Gastroesophageal sphincter (tissue), 4 donors: Measurements from ENCODE around the gene CLASRP. TPM values are rescaled to one million over a fixed set of nuclear protein-coding genes. Genes with fewer than 3 reads are reported as not detected.

ENCODE experiments used
- ATAC-seq: fragments of 150-250 bp; one replicate; pipeline ENCODE4 v1.9.1; 2016; ENCODE audit warnings: mild to moderate bottlenecking, moderate library complexity
- H3K27ac ChIP-seq, 4 donors: fragments of 200-600 bp; sonication (generic) in 3 of 4; 1 replicate in 3 of 4; 2 replicates in 1 of 4; pipeline ENCODE4 v1.5.1; 2016 to 2019
- H3K27me3 ChIP-seq: fragments of 200-600 bp; sonication (generic); one replicate; pipeline ENCODE4 v1.5.1; 2019
- H3K36me3 ChIP-seq, 2 donors: fragments of 200-600 bp; sonication (generic); one replicate each; pipeline ENCODE4 v1.5.1; 2019; ENCODE audit warnings: control low read depth in 1 of 2
- H3K4me1 ChIP-seq, 3 donors: fragments of 200-600 bp; sonication (generic); 1 replicate in 2 of 3; 2 replicates in 1 of 3; pipeline ENCODE4 v1.5.1; 2016 to 2019; ENCODE audit warnings: control low read depth in 2 of 3
- H3K4me3 ChIP-seq, 2 donors: fragments of 200-600 bp; sonication (generic); one replicate each; pipeline ENCODE4 v1.5.1; 2019; ENCODE audit warnings: mild to moderate bottlenecking in 1 of 2, moderate library complexity in 1 of 2
- H3K9me3 ChIP-seq, 3 donors: fragments of 200-600 bp; sonication (generic); one replicate each; pipeline ENCODE4 v1.5.1; 2017 to 2019; ENCODE audit warnings: control low read depth in 2 of 3
- CTCF ChIP-seq, 4 experiments: fragments of 200-600 bp in 2 of 4; fragments of 450-650 bp in 2 of 4; sonication (generic) in 1 of 4; IDR thresholded peaks; one replicate each; pipeline ENCODE4 v1.5.1; 2017 to 2019; ENCODE audit warnings: antibody characterized with exemption in 4 of 4, mild to moderate bottlenecking in 2 of 4, moderate library complexity in 2 of 4
- EP300 ChIP-seq: sonication (generic); formaldehyde crosslinking; IDR thresholded peaks from one replicate; pipeline ENCODE4 v1.6.1; 2017; ENCODE audit warnings: antibody characterized with exemption, mild to moderate bottlenecking
- POLR2A ChIP-seq, 2 donors: fragments of 450-650 bp; IDR thresholded peaks; one replicate each; pipeline ENCODE4 v1.6.1; 2017; ENCODE audit warnings: antibody characterized with exemption in 2 of 2, mild to moderate bottlenecking in 2 of 2, moderate library complexity in 1 of 2
- POLR2AphosphoS5 ChIP-seq: sonication (generic); formaldehyde crosslinking; IDR thresholded peaks from one replicate; pipeline ENCODE4 v1.6.1; 2017; ENCODE audit warnings: antibody characterized with exemption
- WGBS, 2 donors: methylation state at CpG; one replicate each; pipeline ENCODE4 v1.1.5; 2018; ENCODE audit warnings: low coverage in 1 of 2; 5-methylcytosine and 5-hydroxymethylcytosine counted together
- total RNA-seq, 4 donors: library from RNA; depleted of rRNA; stranded (reverse); fragments of >200 nt; gene quantifications; one replicate each; pipeline ENCODE4 v1.1.0, GENCODE V29; 2016

The CLASRP gene
- total RNA-seq, 4 donors from 2014 or later = 33.6 to 82.5 (median 54.7) TPM

DNA sequence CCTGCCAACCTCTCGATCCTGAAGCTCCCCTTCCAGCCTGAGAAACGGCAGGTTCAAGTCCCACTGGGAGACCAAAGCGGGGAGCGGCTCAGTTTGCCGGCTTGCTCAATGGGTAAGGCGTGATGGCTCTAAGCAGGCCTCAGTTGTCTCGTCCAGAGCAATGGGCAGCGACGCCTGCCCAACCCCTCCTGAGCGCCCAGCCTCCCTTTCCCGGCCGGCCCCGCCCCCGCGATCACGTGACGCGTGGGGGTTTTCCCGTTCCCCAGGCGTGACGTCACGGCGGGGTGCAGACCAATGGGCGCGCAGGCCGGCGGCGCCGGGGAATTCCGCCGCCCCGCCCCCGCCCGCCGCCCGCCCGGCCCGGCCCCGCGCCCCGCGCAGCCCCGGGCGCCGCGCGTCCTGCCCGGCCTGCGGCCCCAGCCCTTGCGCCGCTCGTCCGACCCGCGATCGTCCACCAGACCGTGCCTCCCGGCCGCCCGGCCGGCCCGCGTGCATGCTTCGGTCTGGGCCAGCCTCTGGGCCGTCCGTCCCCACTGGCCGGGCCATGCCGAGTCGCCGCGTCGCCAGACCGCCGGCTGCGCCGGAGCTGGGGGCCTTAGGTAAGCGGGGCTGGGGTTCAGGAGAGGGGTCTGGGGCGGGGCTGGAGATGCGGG is 37.6 kb upstream of the CLASRP start, which contains the start of gene RELB:
RELB (plus strand) TSS at position 378 of the 653 bp plus-strand sequence; CDS start at position 494, 116 bp downstream.
- Histone ChIP-seq H3K27ac (peak within 1 kb of the TSS; percentile 99 to 100 (median 100)), H3K4me3 (peak within 1 kb of the TSS; percentile 89 to 91), H3K9me3 (no peaks in the 10 kb centered on the region), H3K27me3 (no peaks in the 10 kb centered on the region), H3K36me3 (peaks cover 0 to 11% of the 10 kb centered on the region in 2 donors), H3K4me1 (peaks cover 0 to 16% (median 0%) of the 10 kb centered on the region in 3 donors)
- peak; percentile 86 for ATAC-seq
- 9% methylated on average over 4 of the region's 79 CpGs; no CpG with 5 or more reads in 1 of the 2 donors for WGBS, 2 donors
- no peak for TF ChIP-seq POLR2A (IDR thresholded peaks at IDR 0.05)
- TF ChIP-seq POLR2AphosphoS5 = peak; percentile 47
- TF ChIP-seq EP300 = no peak

DNA sequence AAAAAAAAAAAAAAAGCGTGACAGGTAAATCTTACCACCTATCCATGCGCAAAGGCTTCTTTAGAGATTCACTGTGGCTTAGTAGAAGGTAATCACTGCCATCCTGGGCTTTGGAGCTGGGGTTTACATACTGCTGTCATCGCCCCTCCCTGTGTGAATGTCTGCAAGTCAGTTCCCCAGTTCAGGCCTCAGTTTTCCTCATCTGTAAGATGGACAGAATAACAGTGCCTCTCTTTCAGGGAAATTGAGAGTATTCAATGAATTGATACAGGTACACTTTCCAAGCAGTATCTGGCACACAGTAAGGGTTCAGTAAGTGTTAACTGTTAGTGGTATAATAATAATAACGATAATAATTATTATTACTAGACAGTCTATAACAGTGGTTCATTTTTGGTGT is 35.4 kb upstream of the CLASRP start:
- no peak for ATAC-seq
- WGBS, 2 donors = 86 to 96% methylated on average over 1 to 4 of the region's 4 CpGs

GRCh38 chr19:45005787-45006186 is 33.1 kb upstream of the CLASRP start:
- no peak overlapping the region for H3K27ac ChIP-seq
- WGBS, 2 donors = 70 to 71% methylated on average over 3 to 9 of the region's 9 CpGs

More for the DNA sequence above, 35.4 kb upstream of the CLASRP start:
- Histone ChIP-seq H3K9me3 (no peaks in the 10 kb centered on the region), H3K36me3 (peaks cover 0 to 22% of the 10 kb centered on the region in 2 donors), H3K4me3 (no peak overlapping the region), H3K27me3 (no peaks in the 10 kb centered on the region), H3K27ac (no peak overlapping the region), H3K4me1 (peaks cover 0 to 16% (median 0%) of the 10 kb centered on the region in 3 donors)
- no peak for TF ChIP-seq CTCF (IDR thresholded peaks at IDR 0.05)
- no peak for TF ChIP-seq POLR2A (IDR thresholded peaks at IDR 0.05)
- no peak for TF ChIP-seq POLR2AphosphoS5
- TF ChIP-seq EP300 = no peak

GRCh38 chr19:45008552-45008951 is 30.3 kb upstream of the CLASRP start:
- H3K27ac ChIP-seq = no peak overlapping the region
- no peaks in the 10 kb centered on the region for H3K4me1 ChIP-seq
- WGBS, 2 donors = 70 to 83% methylated on average over 2 to 9 of the region's 10 CpGs
- no peaks in the 10 kb centered on the region for H3K9me3 ChIP-seq
- H3K4me3 ChIP-seq = no peak overlapping the region
- no peaks in the 10 kb centered on the region for H3K27me3 ChIP-seq
- no peak for TF ChIP-seq POLR2A (IDR thresholded peaks at IDR 0.05)
- no peak for TF ChIP-seq CTCF (IDR thresholded peaks at IDR 0.05)
- TF ChIP-seq EP300 = no peak
- no peak for TF ChIP-seq POLR2AphosphoS5
- ATAC-seq = no peak
- peaks cover 0 to 50% of the 10 kb centered on the region in 2 donors for H3K36me3 ChIP-seq

More at GRCh38 chr19:45005787-45006186, 33.1 kb upstream of the CLASRP start:
- H3K36me3 ChIP-seq = peaks cover 0 to 29% of the 10 kb centered on the region in 2 donors
- H3K9me3 ChIP-seq = no peaks in the 10 kb centered on the region
- H3K27me3 ChIP-seq = no peaks in the 10 kb centered on the region
- TF ChIP-seq CTCF (IDR thresholded peaks at IDR 0.05) (no peak), POLR2A (IDR thresholded peaks at IDR 0.05) (no peak), POLR2AphosphoS5 (no peak), EP300 (no peak)
- H3K4me1 ChIP-seq = peaks cover 0 to 12% (median 0%) of the 10 kb centered on the region in 3 donors
- ATAC-seq = no peak
- no peak overlapping the region for H3K4me3 ChIP-seq

DNA sequence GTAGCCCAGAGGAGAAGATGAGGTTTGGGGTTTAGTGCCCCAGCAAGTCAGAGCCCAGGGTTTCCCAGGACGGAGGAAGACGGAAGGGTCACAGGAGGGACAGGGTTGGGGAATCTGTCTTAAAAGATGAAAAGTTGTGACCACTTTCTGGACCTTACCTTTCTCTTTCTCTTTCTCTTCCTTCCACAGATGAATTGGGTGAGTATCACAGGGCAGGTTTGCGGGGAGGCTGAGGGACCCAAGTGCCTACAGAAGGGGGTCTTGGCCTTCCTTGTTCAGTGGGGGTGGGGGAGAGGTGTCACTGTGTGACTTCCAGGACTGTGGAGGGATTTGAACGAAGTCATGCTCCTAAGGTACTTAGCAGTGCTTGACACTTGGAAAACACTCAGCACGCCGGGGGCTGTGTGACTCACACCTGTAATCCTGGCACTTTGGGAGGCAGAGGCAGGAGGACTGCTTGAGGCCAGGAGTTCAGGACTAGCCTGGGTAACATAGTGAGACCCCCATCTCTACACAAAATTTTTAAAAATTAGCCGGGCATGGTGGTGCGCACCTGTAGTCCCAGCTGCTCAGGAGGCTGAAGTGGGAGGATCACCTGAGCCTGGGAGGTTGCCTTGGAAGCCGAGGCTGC is 29.1 kb upstream of the CLASRP start:
- Histone ChIP-seq H3K36me3 (peaks cover 0 to 55% of the 10 kb centered on the region in 2 donors), H3K4me1 (no peaks in the 10 kb centered on the region), H3K27me3 (no peaks in the 10 kb centered on the region), H3K9me3 (no peaks in the 10 kb centered on the region), H3K4me3 (no peak overlapping the region), H3K27ac (no peak overlapping the region)
- WGBS, 2 donors = 83 to 95% methylated on average over 3 to 4 of the region's 9 CpGs
- no peak for TF ChIP-seq POLR2AphosphoS5
- ATAC-seq = no peak
